ENCODE measurements around the gene DPP6. TPM values are rescaled to one million over a fixed set of nuclear protein-coding genes. Genes with fewer than 3 reads are reported as not detected.
A peak's percentile ranks its signal among the peaks of the same experiment; 100 is the strongest.

DPP6 gene
- polyA plus RNA-seq, 1 of the 3 experiments (the other 2 are of a cell fraction), result not detected

DNA sequence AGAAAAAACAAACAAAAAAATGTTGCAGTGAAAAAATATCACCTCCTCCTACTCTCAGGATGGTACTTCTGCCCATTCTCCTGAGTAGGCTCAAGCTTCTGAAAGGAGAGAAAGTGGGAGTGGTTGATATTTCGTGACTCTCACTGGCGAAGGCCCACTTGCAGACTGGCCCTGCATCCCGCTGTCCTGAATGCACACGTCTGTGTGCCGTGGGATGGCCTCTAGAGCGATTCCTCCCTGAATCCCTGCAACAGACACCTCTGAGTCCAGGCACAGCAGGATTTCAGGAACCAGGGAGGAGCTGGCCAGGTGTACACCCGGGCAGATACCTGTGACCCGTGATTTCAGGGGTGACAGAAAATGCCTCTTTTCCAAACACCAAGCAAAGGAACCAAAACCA lies 319.2 kb downstream of the DPP6 start:
- H3K79me2 ChIP-seq (ENCODE audit: insufficient read depth), result no peaks in the 10 kb centered on the region

DNA sequence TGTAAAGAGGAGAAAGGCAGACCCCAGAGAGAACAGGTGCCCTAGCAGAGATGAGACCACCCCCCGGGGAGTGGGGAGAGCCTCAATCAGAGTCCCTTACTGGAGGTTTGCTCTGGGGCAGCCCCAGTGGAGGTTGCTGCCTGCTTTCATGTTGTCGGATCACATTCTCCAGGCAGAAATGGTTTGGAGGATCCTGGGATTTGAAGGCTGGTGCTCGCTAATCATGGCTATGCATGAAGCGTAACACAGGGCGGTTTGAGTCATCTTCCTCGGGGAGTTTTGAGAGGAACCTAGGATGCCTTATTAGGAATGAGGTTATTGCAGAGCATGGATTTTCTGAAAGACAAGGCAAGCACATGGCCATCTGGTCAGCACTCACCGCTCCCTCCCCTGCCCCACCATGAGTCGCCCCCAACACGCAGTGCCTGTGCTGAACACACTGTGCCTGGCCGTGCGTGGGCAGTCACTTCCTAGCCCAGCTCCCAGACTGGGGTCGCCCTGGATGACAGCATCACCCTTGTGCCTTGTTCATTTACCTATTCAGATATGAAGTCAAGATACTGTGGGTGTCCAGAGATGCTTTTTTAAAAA lies 319.9 kb downstream of the DPP6 start:
- no peaks in the 10 kb centered on the region for H3K79me2 ChIP-seq (ENCODE audit: insufficient read depth)
- H3K4me3 ChIP-seq (ENCODE audit: low read depth in 2 of 2, low read length in 1 of 2), result no peak overlapping the region
- no peaks in the 10 kb centered on the region for H4K20me1 ChIP-seq (ENCODE audit: insufficient read depth)
- POLR2A ChIA-PET, result no interaction called here
- H3K9me3 ChIP-seq, result peaks cover 4% of the 10 kb centered on the region; the same call in 1 of the 2 replicates
- no peak for TF ChIP-seq GABPA (IDR thresholded peaks at IDR 0.05; ENCODE audit: low read depth)
- TF ChIP-seq CHD2 (IDR thresholded peaks at IDR 0.05; ENCODE audit: low read length, partially characterized antibody), result no peak
- TF ChIP-seq RXRA (IDR thresholded peaks at IDR 0.05; ENCODE audit: borderline replicate concordance, low read depth), result no peak
- TF ChIP-seq GATA2 (CRISPR knock-in tag; IDR thresholded peaks at IDR 0.05), result peak; percentile 56
- TF ChIP-seq FOSL2 (IDR thresholded peaks at IDR 0.05; ENCODE audit: borderline replicate concordance, low read depth), result no peak
- TF ChIP-seq POLR2AphosphoS5 (IDR thresholded peaks at IDR 0.05; ENCODE audit: low read depth, low read length), result no peak
- no peak for TF ChIP-seq SIN3A (IDR thresholded peaks at IDR 0.05; ENCODE audit: borderline replicate concordance, low read depth, low read length)
- peaks cover 0 to 20% of the 10 kb centered on the region in 2 experiments; a peak in 1 of 4 replicates for H3K4me1 ChIP-seq (ENCODE audit: control insufficient read depth in 1 of 2, insufficient read depth in 2 of 2, low read depth in 1 of 2, low read length in 1 of 2)
- 21% methylated on average over 9 of the region's 12 CpGs for WGBS (ENCODE audit: low lambda C conversion rate)
- H2AFZ ChIP-seq (ENCODE audit: low read depth), result no peak overlapping the region
- no peaks in the 10 kb centered on the region for H3K27me3 ChIP-seq (ENCODE audit: insufficient read depth)
- no peaks in the 10 kb centered on the region for H3K36me3 ChIP-seq (replicated peaks in 1 of 2; ENCODE audit: control insufficient read depth in 1 of 2, insufficient read depth in 2 of 2, low read length in 1 of 2)
- CTCF ChIA-PET, result no interaction called here
- peak; percentile 71 for DNase-seq
- H3K4me2 ChIP-seq, result no peak overlapping the region
- H3K27ac ChIP-seq (ENCODE audit: low read depth in 2 of 2, low read length in 1 of 2), result peak overlapping the region in 1 of 2 experiments; percentile 5; a peak in 1 of 4 replicates
- H3F3A ChIP-seq (replicated peaks; ENCODE audit: insufficient read depth), result no peaks in the 10 kb centered on the region
- H3K9me2 ChIP-seq, result no peaks in the 10 kb centered on the region
- no peak overlapping the region for H3K9ac ChIP-seq

More for the DNA sequence above, 319.2 kb downstream of the DPP6 start:
- DNase-seq, result no peak
- WGBS (ENCODE audit: low lambda C conversion rate), result 39% methylated on average over 8 of the region's 8 CpGs
- Histone ChIP-seq H3K36me3 (replicated peaks in 1 of 2; ENCODE audit: control insufficient read depth in 1 of 2, insufficient read depth in 2 of 2, low read length in 1 of 2) (no peaks in the 10 kb centered on the region), H3K9ac (no peak overlapping the region), H3F3A (replicated peaks; ENCODE audit: insufficient read depth) (no peaks in the 10 kb centered on the region), H3K4me2 (no peak overlapping the region), H3K9me2 (no peaks in the 10 kb centered on the region), H3K4me1 (ENCODE audit: control insufficient read depth in 1 of 2, insufficient read depth in 2 of 2, low read depth in 1 of 2, low read length in 1 of 2) (peaks cover 0 to 20% of the 10 kb centered on the region in 2 experiments; a peak in 1 of 4 replicates), H3K27me3 (ENCODE audit: insufficient read depth) (no peaks in the 10 kb centered on the region), H3K4me3 (ENCODE audit: low read depth in 2 of 2, low read length in 1 of 2) (no peak overlapping the region), H4K20me1 (ENCODE audit: insufficient read depth) (no peaks in the 10 kb centered on the region), H3K27ac (ENCODE audit: low read depth in 2 of 2, low read length in 1 of 2) (no peak overlapping the region; a peak in 1 of 4 replicates), H3K9me3 (no peaks in the 10 kb centered on the region; the same call in 1 of the 2 replicates), H2AFZ (ENCODE audit: low read depth) (no peak overlapping the region)
- no peak for TF ChIP-seq RCOR1 (IDR thresholded peaks at IDR 0.05; ENCODE audit: low read length)
- TF ChIP-seq USF2 (IDR thresholded peaks at IDR 0.05; ENCODE audit: borderline replicate concordance, low read depth, low read length), result no peak
- no peak for TF ChIP-seq POLR2AphosphoS5 (IDR thresholded peaks at IDR 0.05; ENCODE audit: low read depth, low read length)
- POLR2A ChIA-PET, result no interaction called here
- CTCF ChIA-PET, result no interaction called here

DNA sequence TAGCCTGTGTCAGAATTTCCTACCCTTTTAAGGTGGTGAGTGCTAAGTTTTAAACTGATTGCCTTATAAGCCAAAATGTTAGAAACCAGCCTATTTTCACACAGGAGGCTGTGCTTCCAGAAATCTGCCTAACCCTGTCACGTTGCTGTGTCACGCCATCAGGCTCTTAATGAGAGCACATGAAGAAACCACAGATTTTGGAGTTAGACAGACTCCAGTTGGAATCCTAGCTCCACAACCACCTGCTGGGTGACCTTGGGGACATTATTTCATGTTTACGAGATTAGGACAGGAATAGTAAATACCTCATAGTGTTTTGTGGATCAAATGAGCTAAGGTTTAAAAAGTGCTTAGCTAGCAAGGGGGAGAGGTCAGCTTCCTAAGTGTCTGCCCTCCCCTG lies 321.8 kb downstream of the DPP6 start:
- Histone ChIP-seq H3K9me2 (no peaks in the 10 kb centered on the region), H3K36me3 (replicated peaks in 1 of 2; ENCODE audit: control insufficient read depth in 1 of 2, insufficient read depth in 2 of 2, low read length in 1 of 2) (no peaks in the 10 kb centered on the region), H2AFZ (ENCODE audit: low read depth) (no peak overlapping the region), H3K4me3 (ENCODE audit: low read depth in 2 of 2, low read length in 1 of 2) (no peak overlapping the region), H3K79me2 (ENCODE audit: insufficient read depth) (no peaks in the 10 kb centered on the region), H3K4me1 (ENCODE audit: control insufficient read depth in 1 of 2, insufficient read depth in 2 of 2, low read depth in 1 of 2, low read length in 1 of 2) (peaks cover 0 to 20% of the 10 kb centered on the region in 2 experiments; a peak in 1 of 4 replicates), H4K20me1 (ENCODE audit: insufficient read depth) (no peaks in the 10 kb centered on the region), H3K27me3 (ENCODE audit: insufficient read depth) (no peaks in the 10 kb centered on the region), H3K9ac (no peak overlapping the region), H3F3A (replicated peaks; ENCODE audit: insufficient read depth) (no peaks in the 10 kb centered on the region), H3K27ac (ENCODE audit: low read depth in 2 of 2, low read length in 1 of 2) (no peak overlapping the region), H3K4me2 (no peak overlapping the region), H3K9me3 (0 out of 2 replicates have a peak, but pooled peaks cover 7% of the 10 kb centered on the region)
- no peak for TF ChIP-seq MXI1 (IDR thresholded peaks at IDR 0.05; ENCODE audit: low read depth, low read length)
- DNase-seq, result no peak
- ChIA-PET CTCF (interaction anchor here (1.0 kb wide), 1 partner anchor 11 kb away, joined by 3 read pairs; no protein-coding TSS in a partner anchor), POLR2A (no interaction called here)
- 36% methylated on average over 3 of the region's 3 CpGs for WGBS (ENCODE audit: low lambda C conversion rate)
